OCI-LY1 (cell line): ENCODE data around the gene GFRA4.

Experiments
- EZH2 ChIP-seq: fragments of 200-600 bp; sonication (generic), shearing (Covaris generic); IDR thresholded peaks from 2 replicates; pipeline ENCODE4 v1.8.0; 2017; ENCODE audit warnings: borderline replicate concordance, mixed run types, mild to moderate bottlenecking, antibody characterized with exemption, low read length, moderate library complexity, mixed read lengths
- TF ChIP-seq, protein P1 (sequence below): fragments of 200-600 bp; sonication (generic), shearing (Covaris generic); IDR thresholded peaks from 2 replicates; pipeline ENCODE4 v1.5.1; 2017; ENCODE audit warnings: mild to moderate bottlenecking, antibody characterized with exemption, low read length, moderate library complexity, mixed read lengths

DNA sequence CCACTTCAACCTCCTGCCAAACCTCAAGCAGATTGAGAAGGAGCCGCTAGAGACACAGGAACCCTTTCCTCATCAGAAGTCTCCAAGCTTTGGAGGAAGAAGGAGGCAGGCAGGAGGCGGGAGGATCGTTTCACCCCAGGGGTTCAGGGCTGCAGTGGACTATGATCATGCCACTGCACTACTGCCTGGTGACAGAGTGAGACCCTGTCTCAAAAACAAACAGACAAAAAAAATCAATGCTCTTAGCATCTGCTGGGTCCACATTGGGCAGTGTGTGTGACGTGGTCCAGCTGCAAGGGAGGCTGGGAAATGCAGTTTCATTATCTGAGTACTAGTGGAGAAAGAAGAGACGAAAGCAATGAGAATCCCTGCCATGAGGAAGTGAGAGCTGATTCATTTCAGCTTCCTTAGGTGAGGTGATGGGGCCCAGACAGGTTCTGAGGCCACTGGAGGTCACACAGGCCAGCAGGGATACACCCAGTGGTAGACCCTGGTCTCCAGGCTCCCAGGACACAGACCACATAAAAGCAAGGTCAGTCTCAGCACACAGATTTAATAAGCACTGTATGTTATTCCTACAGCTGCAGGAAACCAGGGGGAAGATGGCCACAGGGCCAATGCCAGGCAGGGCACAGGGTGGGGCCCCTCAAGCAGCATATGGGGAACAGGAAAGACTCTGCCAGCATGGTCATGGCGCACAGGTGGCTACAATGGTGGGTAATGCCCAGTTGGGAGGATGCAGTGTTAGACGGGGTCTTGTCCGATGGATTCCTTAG, 4.3 kb downstream of the GFRA4 start:
- TF ChIP-seq, protein P1, sequence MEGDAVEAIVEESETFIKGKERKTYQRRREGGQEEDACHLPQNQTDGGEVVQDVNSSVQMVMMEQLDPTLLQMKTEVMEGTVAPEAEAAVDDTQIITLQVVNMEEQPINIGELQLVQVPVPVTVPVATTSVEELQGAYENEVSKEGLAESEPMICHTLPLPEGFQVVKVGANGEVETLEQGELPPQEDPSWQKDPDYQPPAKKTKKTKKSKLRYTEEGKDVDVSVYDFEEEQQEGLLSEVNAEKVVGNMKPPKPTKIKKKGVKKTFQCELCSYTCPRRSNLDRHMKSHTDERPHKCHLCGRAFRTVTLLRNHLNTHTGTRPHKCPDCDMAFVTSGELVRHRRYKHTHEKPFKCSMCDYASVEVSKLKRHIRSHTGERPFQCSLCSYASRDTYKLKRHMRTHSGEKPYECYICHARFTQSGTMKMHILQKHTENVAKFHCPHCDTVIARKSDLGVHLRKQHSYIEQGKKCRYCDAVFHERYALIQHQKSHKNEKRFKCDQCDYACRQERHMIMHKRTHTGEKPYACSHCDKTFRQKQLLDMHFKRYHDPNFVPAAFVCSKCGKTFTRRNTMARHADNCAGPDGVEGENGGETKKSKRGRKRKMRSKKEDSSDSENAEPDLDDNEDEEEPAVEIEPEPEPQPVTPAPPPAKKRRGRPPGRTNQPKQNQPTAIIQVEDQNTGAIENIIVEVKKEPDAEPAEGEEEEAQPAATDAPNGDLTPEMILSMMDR, result no peak
- TF ChIP-seq EZH2, result no peak
